ENCODE data around the gene ZNF484.
A peak's percentile ranks its signal among the peaks of the same experiment; 100 is the strongest.
"Not testable (repeated sequence)": the region's sequence is repeated elsewhere in the genome, so short reads cannot be mapped to it uniquely, and the experiment has no call there.

The ZNF484 gene

DNA sequence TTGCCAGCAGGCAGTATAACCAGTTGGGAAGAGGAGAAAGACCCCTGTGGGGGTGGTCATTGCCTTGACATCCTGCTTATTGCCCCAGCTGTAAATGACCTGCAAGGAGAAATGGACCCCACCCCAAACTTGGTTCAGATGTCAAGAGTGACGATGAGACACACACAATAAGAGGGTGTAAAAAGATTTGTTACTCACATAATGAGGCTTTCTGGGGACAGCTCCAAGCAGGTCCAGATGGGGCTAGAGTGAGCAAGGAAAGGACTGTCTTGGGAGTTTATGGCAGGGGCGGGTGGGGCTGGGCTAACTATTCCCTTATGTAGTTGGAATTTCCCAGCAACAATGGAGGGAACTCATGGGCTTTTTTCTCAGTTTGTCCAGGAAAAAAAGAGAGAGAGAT is 24.1 kb downstream of the ZNF484 start:
- Histone ChIP-seq H3K4me1 (ENCODE audit: control insufficient read depth, insufficient read depth, low read length) (no peaks in the 10 kb centered on the region), H3K4me3 (ENCODE audit: low read depth, low read length) (no peak overlapping the region), H3K36me3 (ENCODE audit: control insufficient read depth, insufficient read depth, low read length) (peaks cover 56% of the 10 kb centered on the region), H3K27ac (ENCODE audit: low read depth, low read length) (no peak overlapping the region), H3K9me3 (ENCODE audit: control insufficient read depth, insufficient read depth, low read length) (peaks cover 6% of the 10 kb centered on the region), H3K9ac (ENCODE audit: low read depth, low read length) (no peak overlapping the region), H3K27me3 (ENCODE audit: control insufficient read depth, insufficient read depth, low read length) (no peaks in the 10 kb centered on the region)

DNA sequence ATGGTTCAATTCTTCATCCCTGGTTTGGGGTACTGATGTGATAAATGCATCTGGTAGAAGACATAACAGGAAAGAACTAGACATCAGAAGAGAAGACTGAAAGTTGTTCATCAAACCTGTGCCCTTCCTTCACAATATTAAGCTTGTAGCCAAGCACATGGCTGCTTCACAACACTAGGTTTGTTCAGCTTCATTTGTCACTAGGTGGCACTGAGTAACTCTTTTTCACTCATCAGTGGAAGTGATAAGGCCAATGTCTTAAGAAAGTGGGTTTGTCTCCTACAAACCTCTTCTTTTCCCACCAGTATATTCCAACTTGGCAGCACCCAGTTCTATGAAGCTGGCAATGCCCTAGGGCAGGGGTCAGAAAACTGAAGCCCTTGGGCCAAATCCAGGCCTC is 26.9 kb downstream of the ZNF484 start:
- Histone ChIP-seq H3K4me1 (ENCODE audit: control insufficient read depth, insufficient read depth, low read length) (no peaks in the 10 kb centered on the region), H3K27ac (ENCODE audit: low read depth, low read length) (no peak overlapping the region), H3K27me3 (ENCODE audit: control insufficient read depth, insufficient read depth, low read length) (no peaks in the 10 kb centered on the region), H3K4me3 (ENCODE audit: low read depth, low read length) (no peak overlapping the region), H3K9me3 (ENCODE audit: control insufficient read depth, insufficient read depth, low read length) (peaks cover 33% of the 10 kb centered on the region), H3K36me3 (ENCODE audit: control insufficient read depth, insufficient read depth, low read length) (peaks cover 78% of the 10 kb centered on the region), H3K9ac (ENCODE audit: low read depth, low read length) (no peak overlapping the region)

DNA sequence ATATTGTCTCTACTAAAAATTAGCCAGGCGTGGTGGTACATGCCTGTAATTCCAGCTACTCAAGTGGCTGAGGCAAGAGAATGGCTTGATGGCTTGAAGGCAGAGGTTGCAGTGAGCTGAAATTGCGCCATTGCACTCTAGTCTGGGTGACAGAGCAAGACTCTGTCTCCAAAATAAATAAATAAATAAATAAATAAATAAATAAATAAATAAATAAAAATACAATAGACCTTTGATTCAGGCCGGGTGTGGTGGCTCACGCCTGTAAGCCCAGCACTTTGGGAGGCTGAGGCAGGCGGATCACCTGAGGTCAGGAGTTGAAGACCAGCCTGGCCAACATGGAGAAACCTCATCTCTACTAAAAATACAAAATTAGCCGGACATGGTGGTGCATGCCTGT is 29.1 kb downstream of the ZNF484 start:
- Histone ChIP-seq H3K9me3 (ENCODE audit: control insufficient read depth, insufficient read depth, low read length) (peaks cover 55% of the 10 kb centered on the region), H3K36me3 (ENCODE audit: control insufficient read depth, insufficient read depth, low read length) (peaks cover 63% of the 10 kb centered on the region)
- H3K9ac ChIP-seq (ENCODE audit: low read depth, low read length); H3K4me3 ChIP-seq (ENCODE audit: low read depth, low read length); H3K27me3 ChIP-seq (ENCODE audit: control insufficient read depth, insufficient read depth, low read length); H3K27ac ChIP-seq (ENCODE audit: low read depth, low read length); H3K4me1 ChIP-seq (ENCODE audit: control insufficient read depth, insufficient read depth, low read length): not testable (repeated sequence)

DNA sequence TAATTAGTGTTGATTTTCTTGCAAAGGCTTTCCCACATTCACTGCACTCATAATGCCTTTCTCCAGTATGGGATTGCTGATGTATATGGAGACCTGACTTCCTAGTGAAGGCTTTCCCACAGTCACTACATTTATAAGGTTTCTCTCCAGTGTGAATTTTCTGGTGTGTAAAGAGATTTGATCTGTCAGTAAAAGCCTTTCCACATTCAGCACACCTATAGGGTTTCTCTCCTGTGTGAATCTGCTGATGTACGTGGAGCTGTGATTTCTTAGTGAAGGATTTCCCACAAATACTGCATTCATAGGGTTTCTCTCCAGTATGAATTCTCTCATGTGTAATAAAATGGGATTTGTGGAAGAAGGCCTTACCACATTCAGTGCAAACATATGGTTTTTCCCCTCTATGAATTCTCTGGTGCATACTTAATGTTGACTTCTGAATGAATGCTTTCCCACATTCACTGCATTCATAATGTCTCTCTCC is 31.1 kb downstream of the ZNF484 start:
- Histone ChIP-seq H3K27me3 (ENCODE audit: control insufficient read depth, insufficient read depth, low read length) (no peaks in the 10 kb centered on the region), H3K4me1 (ENCODE audit: control insufficient read depth, insufficient read depth, low read length) (no peaks in the 10 kb centered on the region), H3K9me3 (ENCODE audit: control insufficient read depth, insufficient read depth, low read length) (peaks cover 57% of the 10 kb centered on the region), H3K4me3 (ENCODE audit: low read depth, low read length) (no peak overlapping the region), H3K9ac (ENCODE audit: low read depth, low read length) (no peak overlapping the region), H3K27ac (ENCODE audit: low read depth, low read length) (no peak overlapping the region), H3K36me3 (ENCODE audit: control insufficient read depth, insufficient read depth, low read length) (peaks cover 52% of the 10 kb centered on the region)

DNA sequence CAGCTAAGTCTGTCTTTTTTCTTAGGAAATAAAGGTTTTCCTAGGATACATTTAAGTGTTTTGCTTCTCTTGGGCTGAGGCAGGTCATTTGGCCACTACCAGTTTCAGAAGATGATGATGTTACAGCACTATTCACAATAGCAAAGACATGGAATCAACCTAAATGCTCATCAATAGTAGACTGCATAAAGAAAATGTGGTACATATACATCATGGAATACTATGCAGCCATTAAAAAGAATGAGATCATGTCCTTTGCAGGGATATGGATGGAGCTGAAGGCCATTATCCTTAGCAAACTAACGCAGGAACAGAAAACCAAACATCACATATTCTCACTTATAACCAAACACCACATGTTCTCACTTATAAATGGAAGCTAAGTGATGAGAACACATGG is 39.4 kb downstream of the ZNF484 start:
- H3K9me3 ChIP-seq (ENCODE audit: control insufficient read depth, insufficient read depth, low read length) = peaks cover 23% of the 10 kb centered on the region
- not testable (repeated sequence) for H3K9ac ChIP-seq (ENCODE audit: low read depth, low read length); H3K4me3 ChIP-seq (ENCODE audit: low read depth, low read length); H3K27me3 ChIP-seq (ENCODE audit: control insufficient read depth, insufficient read depth, low read length); H3K27ac ChIP-seq (ENCODE audit: low read depth, low read length); H3K36me3 ChIP-seq (ENCODE audit: control insufficient read depth, insufficient read depth, low read length); H3K4me1 ChIP-seq (ENCODE audit: control insufficient read depth, insufficient read depth, low read length)

DNA sequence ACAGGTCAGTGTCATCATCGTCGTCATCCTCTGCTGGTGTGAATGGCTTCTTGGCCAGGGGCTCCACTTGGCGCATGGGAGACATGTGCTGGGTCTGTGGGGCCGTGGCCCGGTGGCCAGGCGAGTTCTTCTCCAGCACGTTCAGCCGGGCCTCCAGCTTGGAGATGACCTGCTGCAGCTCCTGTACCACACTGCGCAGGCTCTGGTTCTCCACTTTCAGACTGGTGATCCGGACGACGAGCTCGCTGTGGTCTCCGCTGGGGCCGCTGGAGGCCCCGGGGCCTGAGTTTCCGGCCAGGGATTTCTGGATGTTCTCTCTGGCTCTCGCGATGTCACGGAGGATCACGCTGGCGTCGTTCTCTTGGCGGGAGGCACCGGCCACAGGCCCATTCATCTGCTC is 40.6 kb downstream of the ZNF484 start:
- no peaks in the 10 kb centered on the region for H3K27me3 ChIP-seq (ENCODE audit: control insufficient read depth, insufficient read depth, low read length)
- H3K4me1 ChIP-seq (ENCODE audit: control insufficient read depth, insufficient read depth, low read length) = no peaks in the 10 kb centered on the region
- H3K9ac ChIP-seq (ENCODE audit: low read depth, low read length) = no peak overlapping the region
- H3K9me3 ChIP-seq (ENCODE audit: control insufficient read depth, insufficient read depth, low read length) = peaks cover 23% of the 10 kb centered on the region
- H3K27ac ChIP-seq (ENCODE audit: low read depth, low read length) = no peak overlapping the region
- no peaks in the 10 kb centered on the region for H3K36me3 ChIP-seq (ENCODE audit: control insufficient read depth, insufficient read depth, low read length)
- no peak overlapping the region for H3K4me3 ChIP-seq (ENCODE audit: low read depth, low read length)

DNA sequence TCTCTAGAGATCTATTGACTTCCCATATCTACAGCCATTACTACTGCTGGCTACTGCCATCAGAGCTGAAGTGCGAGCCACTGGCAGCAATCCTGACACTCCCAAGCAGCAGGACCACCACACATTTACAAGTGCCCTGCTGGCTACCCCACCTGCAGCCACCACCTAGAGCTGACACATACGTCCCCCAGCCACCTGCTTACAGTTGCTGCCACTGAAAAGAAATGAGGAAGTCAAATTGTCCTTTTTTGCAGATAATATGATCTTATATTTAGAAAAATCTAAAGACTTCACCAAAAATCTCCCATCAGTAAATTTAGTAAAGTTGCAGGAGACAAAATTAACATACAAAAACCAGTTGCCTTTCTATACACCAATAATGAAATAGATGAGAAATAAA is 48.4 kb downstream of the ZNF484 start:
- no peak overlapping the region for H3K9ac ChIP-seq (ENCODE audit: low read depth, low read length)
- H3K27ac ChIP-seq (ENCODE audit: low read depth, low read length) = no peak overlapping the region
- no peaks in the 10 kb centered on the region for H3K4me1 ChIP-seq (ENCODE audit: control insufficient read depth, insufficient read depth, low read length)
- H3K36me3 ChIP-seq (ENCODE audit: control insufficient read depth, insufficient read depth, low read length) = no peaks in the 10 kb centered on the region
- 0 out of 2 replicates have a peak, but pooled peaks cover 2% of the 10 kb centered on the region for H3K9me3 ChIP-seq (ENCODE audit: control insufficient read depth, insufficient read depth, low read length)
- no peak overlapping the region for H3K4me3 ChIP-seq (ENCODE audit: low read depth, low read length)
- no peaks in the 10 kb centered on the region for H3K27me3 ChIP-seq (ENCODE audit: control insufficient read depth, insufficient read depth, low read length)

DNA sequence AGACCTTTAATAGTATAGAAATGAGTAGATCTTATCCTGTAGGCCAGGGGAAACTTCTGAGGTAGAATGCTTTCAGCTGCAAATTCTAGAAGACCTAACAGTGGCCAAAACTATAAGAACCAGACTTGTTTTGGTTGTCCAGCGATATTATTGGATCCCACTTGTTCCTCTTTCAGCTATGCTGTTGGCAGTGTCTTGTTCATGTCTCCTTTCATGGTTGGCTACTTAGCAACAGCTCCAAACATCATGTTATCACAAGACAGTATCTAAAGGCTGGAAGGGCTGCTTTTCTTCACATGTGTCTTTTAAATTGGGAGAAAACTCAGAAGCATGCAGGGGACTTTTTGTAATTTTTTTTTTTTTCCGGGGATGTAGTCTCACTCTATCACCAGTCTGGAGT is 52.8 kb downstream of the ZNF484 start:
- not testable (repeated sequence) for H3K27me3 ChIP-seq (ENCODE audit: control insufficient read depth, insufficient read depth, low read length); H3K9ac ChIP-seq (ENCODE audit: low read depth, low read length); H3K9me3 ChIP-seq (ENCODE audit: control insufficient read depth, insufficient read depth, low read length)

DNA sequence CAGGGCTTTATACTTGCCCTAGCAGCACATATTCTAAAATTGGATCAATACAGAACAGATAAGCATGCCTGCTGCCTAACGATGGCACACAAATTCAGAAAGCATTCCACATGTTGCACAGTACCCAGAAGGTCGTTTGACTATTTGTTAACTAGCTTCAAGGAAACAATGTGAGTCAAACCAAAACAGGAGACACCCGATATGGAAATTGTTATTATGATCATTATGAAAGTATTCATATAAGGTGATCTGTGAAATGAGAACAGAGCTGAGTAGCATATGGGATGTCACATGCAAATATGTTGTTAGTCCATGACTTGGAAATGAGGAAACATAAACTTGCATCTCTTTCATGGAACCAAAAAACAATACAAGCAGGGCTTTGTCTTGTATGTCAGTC is 56.9 kb downstream of the ZNF484 start:
- H3K36me3 ChIP-seq (ENCODE audit: control insufficient read depth, insufficient read depth, low read length) = no peaks in the 10 kb centered on the region
- no peak overlapping the region for H3K4me3 ChIP-seq (ENCODE audit: low read depth, low read length)
- H3K27me3 ChIP-seq (ENCODE audit: control insufficient read depth, insufficient read depth, low read length) = no peaks in the 10 kb centered on the region
- no peaks in the 10 kb centered on the region for H3K9me3 ChIP-seq (ENCODE audit: control insufficient read depth, insufficient read depth, low read length)
- H3K9ac ChIP-seq (ENCODE audit: low read depth, low read length) = no peak overlapping the region
- peaks cover 6% of the 10 kb centered on the region for H3K4me1 ChIP-seq (ENCODE audit: control insufficient read depth, insufficient read depth, low read length)
- H3K27ac ChIP-seq (ENCODE audit: low read depth, low read length) = no peak overlapping the region

More for the DNA sequence above, 52.8 kb downstream of the ZNF484 start:
- H3K27ac ChIP-seq (ENCODE audit: low read depth, low read length); H3K4me3 ChIP-seq (ENCODE audit: low read depth, low read length); H3K36me3 ChIP-seq (ENCODE audit: control insufficient read depth, insufficient read depth, low read length); H3K4me1 ChIP-seq (ENCODE audit: control insufficient read depth, insufficient read depth, low read length): not testable (repeated sequence)

DNA sequence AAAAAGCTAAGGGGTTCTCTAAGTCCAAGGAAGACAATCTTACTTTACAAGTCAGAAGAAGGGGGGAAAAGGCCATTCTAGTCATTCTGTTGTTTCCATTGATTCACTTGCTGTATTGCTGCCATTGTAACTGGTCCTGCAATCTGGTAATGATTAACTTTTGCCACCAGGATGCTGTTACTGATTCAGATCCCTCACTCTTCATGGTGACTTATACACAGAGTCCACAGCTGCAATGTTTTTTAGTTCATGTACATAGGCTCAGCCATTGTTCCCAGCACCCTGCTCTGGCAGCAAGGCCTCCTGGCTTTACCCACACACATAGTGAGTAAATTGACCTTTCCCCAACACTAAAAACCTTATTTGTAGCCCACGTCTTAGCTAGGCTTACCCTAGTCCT is 57.9 kb downstream of the ZNF484 start:
- H3K4me1 ChIP-seq (ENCODE audit: control insufficient read depth, insufficient read depth, low read length); H3K4me3 ChIP-seq (ENCODE audit: low read depth, low read length); H3K36me3 ChIP-seq (ENCODE audit: control insufficient read depth, insufficient read depth, low read length); H3K9ac ChIP-seq (ENCODE audit: low read depth, low read length); H3K9me3 ChIP-seq (ENCODE audit: control insufficient read depth, insufficient read depth, low read length); H3K27me3 ChIP-seq (ENCODE audit: control insufficient read depth, insufficient read depth, low read length); H3K27ac ChIP-seq (ENCODE audit: low read depth, low read length): not testable (repeated sequence)

DNA sequence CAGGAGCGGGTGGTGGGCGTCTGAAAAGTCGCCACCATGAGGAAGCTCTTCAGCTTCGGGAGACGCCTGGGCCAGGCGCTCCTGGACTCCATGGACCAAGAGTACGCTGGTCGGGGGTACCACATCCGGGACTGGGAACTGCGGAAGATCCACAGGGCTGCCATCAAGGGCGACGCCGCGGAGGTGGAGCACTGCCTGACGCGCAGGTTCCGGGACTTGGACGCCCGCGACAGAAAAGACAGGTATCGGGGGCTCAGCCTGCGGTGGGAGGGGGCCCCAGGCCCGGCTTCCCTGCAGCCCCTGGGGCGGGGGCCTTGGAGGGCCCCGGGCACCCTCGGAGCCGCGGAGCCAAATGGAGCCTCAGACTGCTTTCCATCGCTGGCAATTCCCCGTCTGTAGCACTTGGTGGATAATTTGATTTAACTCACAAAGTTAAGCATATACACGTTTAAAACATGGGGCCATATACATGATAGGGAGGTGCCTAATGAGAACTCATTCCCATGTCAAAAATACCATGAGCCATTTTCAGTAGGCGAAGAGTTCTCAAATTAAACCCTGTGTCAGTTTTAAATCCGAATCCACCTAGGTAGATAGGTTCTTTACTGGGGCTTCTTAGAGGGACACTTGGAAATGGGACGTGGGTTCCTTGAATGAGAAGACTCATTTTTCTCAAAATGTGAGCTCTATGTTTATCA is 68.1 kb downstream of the ZNF484 start:
- not testable (repeated sequence) for H3K36me3 ChIP-seq (ENCODE audit: control insufficient read depth, insufficient read depth, low read length); H3K4me1 ChIP-seq (ENCODE audit: control insufficient read depth, insufficient read depth, low read length); H3K9me3 ChIP-seq (ENCODE audit: control insufficient read depth, insufficient read depth, low read length); H3K27ac ChIP-seq (ENCODE audit: low read depth, low read length); H3K9ac ChIP-seq (ENCODE audit: low read depth, low read length)
- H3K4me3 ChIP-seq (ENCODE audit: low read depth, low read length) = peak overlapping the region; percentile 59
- H3K27me3 ChIP-seq (ENCODE audit: control insufficient read depth, insufficient read depth, low read length) = peaks cover 98% of the 10 kb centered on the region

Measured in HUES48 (cell line).